ENCODE measurements around the gene TEX14.
"Not testable (repeated sequence)": the region's sequence is repeated elsewhere in the genome, so short reads cannot be mapped to it uniquely, and the experiment has no call there.

Gene TEX14

DNA sequence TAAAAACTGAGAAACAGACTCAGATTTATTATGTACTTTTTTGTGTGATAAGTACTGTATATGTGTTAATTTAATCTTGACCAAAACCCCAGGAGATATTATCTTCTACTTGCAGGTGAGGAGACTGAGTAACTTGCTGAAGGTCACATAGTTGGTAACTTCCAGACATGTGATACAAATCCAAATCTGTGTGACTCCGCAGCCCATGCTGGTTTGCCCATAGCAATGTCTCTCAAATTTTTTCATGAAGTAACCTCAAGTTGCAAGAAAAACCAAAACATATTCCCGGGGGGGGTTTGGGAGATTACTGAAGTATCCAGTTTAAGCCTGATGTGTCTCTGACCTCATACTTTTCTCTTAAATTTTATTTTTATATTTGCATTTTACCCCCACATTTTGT is 3.3 kb downstream of the TEX14 start:
- no peak for DNase-seq (ENCODE audit: low spot score)

DNA sequence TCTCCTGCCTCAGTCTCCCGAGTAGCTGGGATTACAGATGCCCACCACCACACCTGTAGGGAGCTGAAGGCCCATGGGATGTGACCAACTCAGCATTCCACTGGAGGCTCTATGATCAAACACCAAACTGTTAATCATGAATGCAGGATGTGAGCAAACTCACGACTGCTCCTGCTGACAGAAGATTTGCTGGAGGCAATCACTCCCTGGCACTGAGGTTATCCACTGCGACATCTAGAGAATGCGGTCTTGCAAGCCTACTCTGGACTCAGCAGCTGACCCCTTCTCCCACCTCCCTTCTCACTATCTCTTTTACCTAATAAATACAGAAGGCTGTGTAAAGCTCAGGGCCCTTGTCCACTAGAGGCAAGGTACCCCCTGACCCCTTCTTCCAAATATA is 4.9 kb downstream of the TEX14 start:
- no peak for DNase-seq (ENCODE audit: low spot score)

DNA sequence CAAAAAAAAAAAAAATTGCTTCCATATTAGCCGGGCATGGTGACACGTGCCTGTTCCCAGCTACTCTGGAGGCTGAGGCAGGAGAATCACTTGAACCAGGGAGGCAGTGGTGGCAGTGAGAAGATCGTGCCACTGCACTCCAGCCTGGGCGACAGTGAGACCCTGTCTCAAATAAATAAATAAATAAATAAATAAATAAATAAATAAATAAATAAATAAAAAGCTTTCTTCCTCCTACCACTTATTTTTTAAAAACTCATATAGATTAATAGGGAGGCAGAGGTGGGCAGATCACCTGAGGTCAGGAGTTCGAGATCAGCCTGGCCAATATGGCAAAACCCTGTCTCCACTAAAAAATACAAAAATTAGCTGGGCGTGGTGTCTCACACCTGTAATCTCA is 7.4 kb downstream of the TEX14 start:
- not testable (repeated sequence) for DNase-seq (ENCODE audit: low spot score)

DNA sequence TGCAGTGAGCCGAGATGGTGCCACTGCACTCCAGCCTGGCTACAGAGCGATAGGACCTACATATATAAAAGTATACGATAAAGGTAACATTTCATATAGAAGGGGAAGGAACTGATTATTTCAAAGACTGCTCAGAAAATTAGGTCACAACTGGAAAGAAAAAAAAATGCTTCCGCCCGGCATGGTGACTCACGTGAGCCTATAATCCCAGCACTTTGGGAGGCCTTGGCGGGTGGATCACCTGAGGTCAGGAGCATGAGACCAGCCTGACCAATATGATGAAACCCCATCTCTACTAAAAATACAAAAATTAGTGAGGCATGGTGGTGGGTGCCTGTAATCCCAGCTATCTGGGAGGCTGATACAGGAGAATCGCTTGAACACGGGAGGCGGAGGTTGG is 7.8 kb downstream of the TEX14 start:
- DNase-seq (ENCODE audit: low spot score), result no peak

DNA sequence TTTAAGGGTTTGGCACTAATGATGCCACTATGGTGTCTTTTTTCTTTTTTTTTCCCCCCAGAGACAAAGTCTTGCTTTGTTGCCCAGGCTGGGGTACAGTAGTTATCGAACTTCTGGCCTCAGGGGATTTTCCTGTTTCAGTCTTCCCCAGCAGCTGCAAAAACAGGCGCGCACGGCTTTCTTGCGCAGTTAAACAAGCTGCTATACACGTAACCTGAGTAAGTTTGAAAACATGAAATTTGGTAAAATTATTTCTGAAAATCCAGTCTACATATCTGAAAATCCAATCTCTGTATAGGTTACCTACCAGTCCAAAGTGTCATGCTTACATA is 11.8 kb downstream of the TEX14 start:
- DNase-seq (ENCODE audit: low spot score), result no peak

DNA sequence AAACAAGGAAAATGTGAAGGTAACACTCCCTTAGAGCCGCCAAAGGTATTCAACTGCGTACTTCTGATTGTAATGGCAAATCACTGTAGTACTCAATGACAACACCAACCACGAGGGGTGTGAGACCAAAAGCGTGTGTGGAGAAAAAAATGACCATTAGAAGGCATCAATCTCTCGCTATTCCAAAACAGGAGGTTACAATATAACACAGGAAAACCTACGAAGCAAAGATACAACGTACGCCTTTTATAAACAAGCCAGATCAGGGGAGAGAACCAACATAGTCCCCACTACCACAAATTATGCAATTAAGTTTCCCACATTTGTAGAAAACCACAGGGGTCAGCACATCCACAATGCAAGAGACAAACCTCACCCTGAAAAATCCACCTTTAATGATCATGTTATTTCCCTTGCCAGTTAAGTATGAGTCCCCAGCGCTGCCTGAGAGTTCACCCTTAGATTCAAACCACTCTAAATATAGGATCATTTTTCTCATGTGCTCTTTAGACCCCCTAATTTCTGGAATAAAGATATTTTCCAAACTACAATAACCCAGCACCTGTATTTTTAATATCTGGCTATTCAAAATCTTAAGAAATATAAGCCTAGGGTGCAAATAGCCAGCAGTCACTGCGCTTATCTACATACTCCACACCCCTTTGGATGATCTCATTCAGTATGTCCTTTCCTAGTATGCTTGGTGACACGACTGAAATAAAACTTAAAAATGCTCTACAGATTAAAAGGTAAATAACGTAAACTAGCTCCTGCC is 12.4 kb downstream of the TEX14 start:
- no peak for DNase-seq (ENCODE audit: low spot score)

DNA sequence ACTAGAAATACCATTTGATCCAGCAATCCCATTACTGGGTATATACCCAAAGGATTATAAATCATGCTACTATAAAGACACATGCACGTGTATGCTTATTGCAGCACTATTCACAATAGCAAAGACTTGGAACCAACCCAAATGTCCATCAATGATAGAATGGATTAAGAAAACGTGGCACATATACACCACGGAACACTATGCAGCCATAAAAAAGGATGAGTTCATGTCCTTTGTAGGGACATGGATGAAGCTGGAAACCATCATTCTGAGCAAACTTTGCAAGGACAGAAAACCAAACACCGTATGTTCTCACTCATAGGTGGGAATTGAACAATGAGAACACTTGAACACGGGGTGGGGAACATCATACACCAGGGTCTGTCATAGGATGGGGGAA is 13.6 kb downstream of the TEX14 start:
- not testable (repeated sequence) for DNase-seq (ENCODE audit: low spot score)

DNA sequence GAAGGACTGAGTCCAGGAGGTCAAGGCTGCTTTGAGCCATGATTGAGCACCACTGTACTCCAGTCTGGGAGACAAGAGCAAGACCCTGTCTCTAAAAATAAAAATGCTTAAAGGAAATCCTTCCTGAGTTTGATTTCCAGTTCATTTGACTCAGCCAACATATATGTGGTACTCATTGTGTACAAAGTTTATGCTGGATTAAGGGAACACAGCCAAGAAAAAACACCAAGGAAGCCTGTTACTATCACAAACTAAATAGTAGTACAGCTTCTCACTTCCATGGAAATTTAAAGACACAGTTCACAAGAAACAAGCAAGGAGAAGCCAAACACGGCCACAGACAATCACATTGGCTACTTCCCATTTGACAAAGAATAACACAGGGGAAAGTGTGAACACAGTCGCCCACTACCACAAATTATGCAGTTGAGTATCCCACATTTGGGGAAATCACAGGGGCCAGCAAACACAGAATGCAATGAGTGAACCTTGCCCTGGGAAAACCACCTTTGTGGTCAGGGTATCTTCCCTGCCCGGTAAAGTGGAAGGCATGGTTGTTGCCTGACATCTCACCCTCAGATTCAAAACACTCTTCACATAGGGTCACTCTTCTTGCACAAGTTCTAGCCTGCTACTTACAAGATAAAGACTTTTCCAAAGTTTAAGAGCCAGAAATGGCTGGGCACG is 14.5 kb downstream of the TEX14 start:
- DNase-seq (ENCODE audit: low spot score), result peak; percentile 19

DNA sequence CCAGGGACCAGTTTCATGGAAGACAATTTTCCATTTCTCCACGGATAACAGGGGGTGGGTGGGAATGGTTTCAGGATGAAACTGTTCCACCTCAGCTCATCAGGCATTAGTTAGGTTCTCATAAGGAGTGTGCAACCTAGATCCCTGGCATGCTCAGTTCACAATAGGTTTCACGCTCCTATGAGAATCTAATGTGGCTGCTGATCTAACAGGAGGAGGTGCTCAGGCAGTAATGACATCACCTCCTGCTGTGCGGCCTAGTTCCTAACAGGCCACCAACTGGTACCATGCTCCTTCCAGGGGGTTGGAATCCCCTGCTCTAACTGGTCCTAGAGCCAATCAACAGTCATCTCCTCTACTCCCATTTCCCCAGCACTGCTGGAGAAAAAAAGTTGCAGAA is 19.9 kb downstream of the TEX14 start:
- DNase-seq (ENCODE audit: low spot score), result no peak

DNA sequence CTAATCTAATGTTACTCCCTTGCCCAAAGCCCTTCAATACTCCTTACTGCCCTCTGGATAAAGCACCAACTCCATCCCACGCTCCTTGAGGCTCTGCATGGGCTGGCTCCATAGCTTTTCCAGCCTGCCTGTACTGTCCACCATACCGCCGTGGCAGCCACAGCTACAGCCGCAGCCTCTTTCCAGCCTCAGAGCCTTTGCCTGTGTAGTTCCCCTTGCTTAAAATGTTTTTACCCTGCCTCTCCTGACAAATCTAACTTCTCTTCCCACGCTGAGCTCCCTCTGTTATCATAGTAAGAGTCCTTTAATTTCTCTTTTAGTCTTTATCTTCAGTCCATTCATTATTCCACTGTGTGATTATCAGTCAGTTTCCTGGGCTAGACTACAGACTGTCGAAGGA is 22.0 kb downstream of the TEX14 start:
- no peak for DNase-seq (ENCODE audit: low spot score)

DNA sequence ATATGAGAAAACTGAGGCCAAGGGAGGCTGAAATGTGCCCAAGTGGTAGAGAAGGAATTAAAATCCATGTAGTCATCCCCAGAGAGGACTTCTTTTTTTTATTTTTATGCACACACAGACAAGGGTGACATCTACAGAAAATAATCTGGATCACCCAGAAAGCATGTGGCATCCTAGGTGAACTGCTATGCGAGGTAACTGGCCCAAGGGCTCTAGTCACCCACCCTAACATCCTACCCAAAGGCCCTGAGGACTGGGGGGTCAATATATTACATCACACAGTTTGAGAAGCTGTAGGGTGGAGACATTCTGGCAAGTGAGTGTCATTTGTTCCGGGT is 23.3 kb downstream of the TEX14 start:
- no peak for DNase-seq (ENCODE audit: low spot score)

DNA sequence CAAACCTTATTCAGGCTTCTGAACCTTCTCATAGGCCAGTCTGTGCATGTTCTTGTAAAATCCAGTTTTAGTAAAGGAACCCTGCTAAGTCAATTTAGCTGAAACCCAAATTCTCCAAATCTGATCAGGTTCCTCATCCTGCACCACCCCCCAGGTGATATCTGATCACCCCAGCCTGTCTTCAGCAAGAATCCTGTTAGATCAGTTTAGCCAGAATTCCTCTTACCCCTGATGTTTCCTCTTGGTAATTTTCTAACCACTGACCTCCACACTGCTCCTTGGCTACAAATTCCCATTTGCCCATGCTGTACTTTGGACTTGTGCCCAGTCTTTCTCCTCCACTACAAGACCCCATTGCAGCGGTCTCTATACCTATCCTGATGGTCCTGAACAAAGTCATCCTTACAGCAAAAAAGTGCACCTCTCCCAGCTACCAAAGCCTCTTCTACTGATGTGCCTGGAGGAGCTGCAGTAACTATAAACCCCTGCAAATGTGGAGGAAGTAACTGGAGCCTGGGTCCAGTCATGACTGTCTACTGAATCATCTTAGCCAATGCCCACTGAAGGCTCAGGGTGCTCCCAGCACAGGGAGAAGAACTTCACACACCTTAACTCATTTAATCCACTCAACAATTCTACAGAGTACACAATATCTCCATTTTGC is 23.8 kb downstream of the TEX14 start:
- peak; percentile 24 for DNase-seq (ENCODE audit: low spot score)

DNA sequence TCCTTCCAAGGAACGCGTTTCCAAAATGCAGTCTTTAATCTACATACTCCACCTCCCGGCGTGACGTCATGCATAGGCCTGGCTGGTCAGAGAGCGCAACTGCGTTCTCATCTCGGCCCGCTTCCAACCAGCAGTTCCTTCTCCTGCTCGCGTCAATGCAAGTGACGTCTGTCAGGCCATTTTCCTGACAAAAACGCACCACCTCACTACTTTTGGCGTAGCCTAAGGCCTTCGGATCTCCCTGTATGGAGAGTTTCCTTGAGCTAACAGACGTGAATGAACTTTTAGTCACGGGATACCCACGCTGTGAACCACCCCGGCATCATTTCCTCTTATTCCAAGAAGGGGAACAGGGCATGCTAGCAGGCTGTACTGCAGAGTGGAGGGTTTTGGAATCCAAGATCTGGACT is 25.0 kb downstream of the TEX14 start:
- peak; percentile 25 for DNase-seq (ENCODE audit: low spot score)

DNA sequence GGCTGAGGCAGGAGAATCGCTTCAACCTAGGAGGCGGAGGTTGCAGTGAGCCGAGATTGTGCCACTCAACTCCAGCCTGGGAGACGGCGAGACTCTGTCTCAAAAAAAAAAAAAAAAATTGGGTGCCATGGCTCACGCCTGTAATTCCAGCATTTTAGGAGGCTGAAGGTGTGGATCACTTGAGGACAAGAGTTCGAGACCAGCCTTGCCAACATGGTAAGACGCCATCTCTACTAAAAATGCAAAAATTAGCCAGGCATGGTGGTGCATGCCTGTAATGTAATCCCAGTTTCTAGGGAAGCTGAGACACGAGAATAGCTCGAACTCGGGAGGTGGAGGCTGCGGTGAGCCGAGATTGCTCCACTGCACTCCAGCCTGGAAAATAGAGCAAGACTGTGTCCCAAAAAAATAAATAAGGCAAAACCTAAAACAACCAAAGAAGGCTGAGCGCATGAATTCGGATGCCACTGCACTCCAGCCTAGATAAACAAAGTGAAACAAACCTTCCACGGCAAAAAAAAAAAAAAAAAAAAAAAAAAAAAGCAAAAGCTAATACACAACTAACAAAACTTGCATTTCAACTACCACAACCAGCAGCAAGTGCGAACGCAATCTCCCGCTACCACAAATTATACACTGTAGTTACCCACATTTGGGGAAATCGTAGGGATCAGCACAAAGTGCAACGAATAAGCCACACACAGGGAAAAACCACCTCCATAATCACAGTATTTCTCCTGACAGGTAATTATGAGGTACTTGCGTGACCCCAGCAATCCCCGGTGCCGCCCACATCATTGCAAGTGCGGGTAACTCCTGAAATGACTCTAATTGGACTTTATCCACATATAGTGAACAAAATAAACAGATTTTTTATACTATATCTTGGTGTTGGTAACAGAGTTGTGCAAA is 25.6 kb downstream of the TEX14 start:
- DNase-seq (ENCODE audit: low spot score), result no peak

DNA sequence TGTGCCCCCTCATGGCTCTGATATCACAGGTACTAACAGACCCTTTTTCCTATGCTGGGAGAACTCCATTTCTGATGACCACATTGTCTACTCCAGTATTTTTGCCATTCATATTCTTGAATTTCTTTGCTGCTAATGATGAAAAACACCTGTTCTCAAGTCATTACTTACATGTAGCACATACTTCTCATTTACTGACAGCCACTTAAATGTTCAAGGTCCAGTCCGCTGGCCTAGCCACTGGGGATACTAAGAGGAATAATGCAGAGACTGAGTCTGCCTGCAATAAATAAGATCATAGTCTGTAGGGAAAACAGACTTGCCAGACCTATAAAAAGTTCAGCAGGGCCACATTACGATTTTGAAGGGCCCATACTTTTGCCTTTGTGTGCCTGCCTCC is 27.5 kb downstream of the TEX14 start:
- no peak for DNase-seq (ENCODE audit: low spot score)

DNA sequence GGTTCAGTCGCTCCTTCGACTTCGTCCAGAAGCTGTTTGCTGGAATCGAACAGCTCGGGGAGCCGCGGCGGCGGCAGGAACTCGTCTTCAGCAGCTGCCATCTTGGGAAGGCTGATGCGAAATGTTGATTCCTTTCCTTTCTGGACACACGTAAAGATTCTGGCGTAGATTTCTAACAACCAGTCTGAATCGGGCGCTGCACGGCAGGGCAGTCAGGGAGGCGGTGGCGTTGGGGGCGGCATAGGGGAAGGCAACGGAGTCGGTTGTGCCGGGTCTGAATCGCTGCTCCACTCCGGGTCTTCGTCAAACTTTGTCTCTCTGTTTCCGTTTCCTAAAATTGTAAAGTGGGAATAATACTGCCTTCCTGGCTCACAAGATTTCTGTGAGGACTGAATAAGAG is 30.3 kb downstream of the TEX14 start:
- DNase-seq (ENCODE audit: low spot score), result no peak

DNA sequence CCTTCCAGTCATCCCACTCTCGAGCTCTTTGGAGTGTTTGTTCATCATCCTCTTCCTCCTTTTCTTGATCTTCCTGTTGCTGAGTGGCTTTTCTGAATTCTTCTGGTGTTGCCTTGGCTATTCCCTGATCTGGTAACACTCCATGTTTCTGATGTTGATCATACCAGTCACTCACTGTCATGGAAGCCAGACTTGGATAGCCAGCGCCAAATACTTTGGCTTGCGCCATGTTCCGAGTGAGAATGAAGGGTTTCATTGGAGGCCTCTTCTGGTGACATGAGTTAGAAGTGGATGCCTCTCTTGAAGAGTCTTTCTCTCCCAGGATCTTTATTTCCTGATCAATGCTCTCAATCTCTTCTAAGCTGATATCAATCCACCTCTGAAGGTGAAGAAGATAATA is 31.2 kb downstream of the TEX14 start:
- no peak for DNase-seq (ENCODE audit: low spot score)

DNA sequence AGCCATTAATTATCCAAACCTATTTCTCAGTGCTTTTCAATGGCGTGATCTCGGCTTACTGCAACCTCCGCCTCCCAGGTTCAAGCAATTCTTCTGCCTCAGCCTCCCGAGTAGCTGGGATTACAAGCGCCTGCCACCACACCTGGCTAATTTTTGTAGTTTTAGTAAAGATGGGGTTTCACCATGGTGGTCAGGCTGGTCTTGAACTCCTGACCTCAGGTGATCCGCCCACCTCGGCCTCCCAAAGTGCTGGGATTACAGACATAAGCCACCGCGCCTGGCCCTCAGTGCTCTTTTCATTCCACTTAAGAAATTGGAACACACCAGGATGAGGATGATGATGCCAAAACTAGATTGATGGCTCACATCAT is 32.1 kb downstream of the TEX14 start:
- DNase-seq (ENCODE audit: low spot score), result not testable (repeated sequence)

DNA sequence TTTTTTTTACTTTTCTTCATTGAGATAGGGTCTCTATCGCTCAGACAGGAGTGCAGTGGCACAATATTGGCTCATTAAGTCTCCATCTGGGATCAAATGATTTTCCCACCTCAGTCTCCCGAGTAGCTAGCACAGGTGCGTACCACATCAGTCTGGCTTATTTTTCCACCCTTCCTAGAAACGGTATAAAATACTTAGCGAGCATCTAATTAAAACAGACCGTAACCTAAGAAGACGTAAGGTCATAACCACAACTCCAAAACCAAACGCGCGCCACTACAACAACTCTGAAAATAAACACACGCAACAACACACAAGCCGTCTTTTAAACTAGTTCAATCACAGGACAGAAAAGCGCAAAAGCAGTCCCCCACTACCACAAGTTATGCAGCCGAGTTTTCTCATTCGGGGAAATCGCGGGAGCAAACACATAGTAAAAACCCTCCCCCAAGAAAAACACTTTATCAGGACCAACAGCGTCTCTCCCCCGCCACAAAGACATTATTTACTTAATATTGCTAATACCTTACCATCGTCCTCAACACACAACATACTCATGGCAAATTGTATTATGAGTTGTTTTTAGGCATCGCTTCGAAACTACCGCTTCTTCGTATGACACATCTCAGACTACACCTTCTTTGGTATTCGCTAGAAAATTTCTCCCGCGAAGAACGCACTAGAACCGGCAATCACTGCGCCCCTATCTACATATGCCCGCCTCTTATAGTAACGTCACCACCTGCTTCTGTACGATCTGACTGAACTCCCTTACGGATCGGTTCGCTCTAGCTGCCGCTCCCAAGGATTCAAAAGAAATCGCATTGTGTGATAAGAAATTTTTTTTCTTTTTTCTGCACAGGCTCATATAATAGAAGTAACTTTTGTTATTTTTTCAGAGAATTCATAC is 32.8 kb downstream of the TEX14 start:
- DNase-seq (ENCODE audit: low spot score), result peak; percentile 86

DNA sequence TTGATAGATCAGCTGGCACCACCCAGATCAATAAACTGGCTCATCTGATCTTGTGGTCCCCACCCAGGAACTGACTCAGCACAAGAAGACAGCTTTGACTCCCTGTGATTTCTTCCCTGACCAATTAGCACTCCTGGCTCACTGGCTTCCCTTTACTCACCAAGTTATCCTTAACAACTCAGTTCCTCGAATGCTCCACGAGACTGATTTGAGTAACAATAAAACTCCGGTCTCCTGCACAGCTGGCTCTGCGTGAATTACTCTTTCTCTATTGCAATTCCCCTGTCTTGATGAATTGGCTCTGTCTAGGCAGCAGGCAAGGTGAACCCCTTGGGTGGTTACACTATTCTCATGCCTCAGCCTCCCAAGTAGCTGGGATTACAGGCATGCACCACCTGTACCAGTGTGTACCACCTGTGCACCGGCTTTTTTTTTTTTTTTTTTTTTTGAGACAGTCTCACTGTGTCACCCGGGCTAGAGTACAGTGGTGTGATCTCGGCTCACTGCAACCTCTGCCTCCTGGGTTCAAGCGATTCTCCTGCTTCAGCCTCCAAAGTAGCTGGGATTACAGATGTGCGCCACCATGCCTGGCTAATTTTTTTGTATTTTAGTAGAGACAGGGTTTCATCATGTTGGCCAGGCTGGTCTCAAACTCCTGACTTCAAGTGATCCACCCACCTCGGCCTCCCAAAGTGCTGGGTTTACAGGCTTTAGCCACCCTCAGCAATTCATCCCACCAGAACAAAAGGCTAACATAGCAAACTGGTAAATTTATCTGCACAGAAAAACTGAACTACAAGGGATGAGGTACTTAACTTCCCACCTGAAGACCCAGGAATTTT is 33.7 kb downstream of the TEX14 start:
- DNase-seq (ENCODE audit: low spot score), result not testable (repeated sequence)

DNA sequence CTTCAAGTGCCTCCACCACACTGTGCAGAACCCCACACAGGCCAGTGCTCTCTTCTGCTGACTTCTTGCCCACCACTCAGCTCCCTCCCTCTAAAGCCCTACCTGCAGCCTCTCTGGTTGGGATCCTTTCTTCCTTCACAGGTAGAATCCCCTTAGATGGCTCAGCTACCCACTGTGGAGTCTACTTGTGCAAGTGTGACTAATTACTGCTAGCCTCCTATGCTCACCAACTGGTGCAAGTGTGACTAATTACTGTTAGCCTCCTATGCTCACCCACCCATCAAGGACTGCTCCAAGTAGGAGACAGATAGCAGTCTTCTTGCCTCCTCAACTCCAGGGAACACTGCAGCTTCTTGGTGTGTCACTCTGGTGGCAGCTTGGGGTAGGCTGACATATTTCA is 43.6 kb downstream of the TEX14 start:
- no peak for DNase-seq (ENCODE audit: low spot score)
